IPS DF 4.7 (cell line): Measurements from ENCODE around the gene AUP1.

Experiments used
- DNase-seq: peaks from one replicate; pipeline ENCODE4 v3.0.0-alpha.2; 2013; ENCODE audit warnings: low spot score; ENCODE audit errors: extremely low read depth

The AUP1 gene

GRCh38 chr2:74514368-74515270, 14.9 kb downstream of the AUP1 start, which contains the start of gene TLX2:
Gene TLX2 (plus strand): TSS chr2:74514450. CDS start chr2:74514807, 357 bp downstream.
- DNase-seq = no peak

GRCh38 chr2:74513605-74514367, 15.7 kb downstream of the AUP1 start:
- DNase-seq = no peak

GRCh38 chr2:74512744-74513604, 16.5 kb downstream of the AUP1 start:
- no peak for DNase-seq

GRCh38 chr2:74511104-74511989, 18.2 kb downstream of the AUP1 start:
- no peak for DNase-seq

GRCh38 chr2:74510272-74510671, 19.2 kb downstream of the AUP1 start:
- DNase-seq = no peak

GRCh38 chr2:74507926-74508520, 21.5 kb downstream of the AUP1 start:
- no peak for DNase-seq

GRCh38 chr2:74507145-74507925, 22.2 kb downstream of the AUP1 start, which contains the start of gene PCGF1:
Gene PCGF1 (minus strand): TSS chr2:74507695. CDS start chr2:74507668, 27 bp downstream.
- DNase-seq = peak; percentile 98

GRCh38 chr2:74505448-74506246, 23.9 kb downstream of the AUP1 start:
- no peak for DNase-seq

- no peak for DNase-seq
Measured at GRCh38 chr2:74504591-74504990, 24.9 kb downstream of the AUP1 start.

- no peak for DNase-seq
Measured at GRCh38 chr2:74503506-74504475, 25.7 kb downstream of the AUP1 start.

GRCh38 chr2:74502720-74503505, 26.6 kb downstream of the AUP1 start:
- no peak for DNase-seq

- no peak for DNase-seq
Measured at GRCh38 chr2:74502147-74502719, 27.3 kb downstream of the AUP1 start.

- DNase-seq = no peak
Measured at GRCh38 chr2:74501335-74502071, 28.0 kb downstream of the AUP1 start.

- DNase-seq = no peak
Measured at GRCh38 chr2:74500578-74500946, 28.9 kb downstream of the AUP1 start.

GRCh38 chr2:74499940-74500577, 29.4 kb downstream of the AUP1 start:
- no peak for DNase-seq
